Measurements from ENCODE around the gene GOLGA2. TPM values are rescaled to one million over a fixed set of nuclear protein-coding genes. Genes with fewer than 3 reads are reported as not detected.

GOLGA2 gene
- total and polyA plus RNA-seq, 2 of the 13 experiments (the other 11 are each of a cell fraction or from before 2014, with no cell fraction given) = 45.3 to 45.8 TPM

DNA sequence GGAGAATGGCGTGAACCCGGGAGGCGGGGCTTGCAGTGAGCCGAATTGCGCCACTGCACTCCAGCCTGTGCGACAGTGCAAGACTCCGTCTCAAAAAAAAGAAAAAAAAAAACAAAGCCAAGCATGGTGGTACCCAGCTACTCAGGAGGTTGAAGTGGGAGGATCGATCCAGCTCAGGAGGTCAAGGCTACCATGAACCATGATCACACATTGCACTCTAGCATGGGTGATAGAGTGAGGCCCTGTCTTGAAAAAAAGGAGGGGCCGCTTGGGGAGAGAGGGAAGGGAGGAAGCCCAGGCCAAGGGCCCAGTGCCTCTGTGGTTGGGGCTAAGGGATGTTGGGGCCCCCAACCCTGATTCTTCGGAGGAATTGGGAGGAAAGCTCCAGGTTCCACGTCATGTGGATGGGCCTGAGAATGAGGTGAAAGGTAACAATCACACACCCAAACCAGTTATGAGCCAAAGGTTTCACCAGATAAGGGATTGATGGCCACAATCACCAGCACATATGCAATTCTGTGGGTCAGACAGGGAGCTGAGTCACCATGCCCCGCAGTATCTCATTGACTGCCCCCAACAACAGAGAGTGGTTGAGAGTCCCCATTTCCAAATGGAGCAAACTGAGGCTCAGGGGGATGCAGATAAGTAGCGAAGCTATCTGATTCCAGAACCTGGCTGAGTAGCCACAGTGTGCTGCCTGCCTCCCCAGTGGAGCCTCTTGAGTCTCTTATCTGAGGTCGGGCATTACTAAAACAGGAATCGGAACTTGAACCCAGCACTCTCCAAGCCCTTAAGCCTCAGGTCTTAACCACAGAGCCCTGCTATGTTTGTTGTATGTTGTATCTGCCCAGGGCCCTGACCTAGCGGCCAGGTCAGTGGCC lies 20.8 kb upstream of the GOLGA2 start (continued):
- TF ChIP-seq ZBTB40 (IDR thresholded peaks at IDR 0.05) (no peak), ZBTB40 (CRISPR knock-in tag; IDR thresholded peaks at IDR 0.05) (no peak), KLF16 (CRISPR knock-in tag; IDR thresholded peaks at IDR 0.05) (peak in 1 of 2 experiments; percentile 33; a peak in 1 of 4 replicates), RFX5 (IDR thresholded peaks at IDR 0.05; ENCODE audit: low read depth, low read length) (no peak), ARID4A (CRISPR knock-in tag; IDR thresholded peaks at IDR 0.05; ENCODE audit: borderline replicate concordance) (no peak), ZNF775 (CRISPR knock-in tag; IDR thresholded peaks at IDR 0.05; ENCODE audit: borderline replicate concordance) (no peak), RAD21 (CRISPR knock-in tag; IDR thresholded peaks at IDR 0.05) (no peak), THAP9 (CRISPR knock-in tag; IDR thresholded peaks at IDR 0.05; ENCODE audit: borderline replicate concordance) (no peak), DNMT1 (CRISPR knock-in tag; IDR thresholded peaks at IDR 0.05) (no peak), ZNF816 (CRISPR knock-in tag; IDR thresholded peaks at IDR 0.05; ENCODE audit: borderline replicate concordance) (no peak), ZNF431 (CRISPR knock-in tag; IDR thresholded peaks at IDR 0.05; ENCODE audit: borderline replicate concordance, low read depth) (0 out of 2 replicates have a peak, but pooled peaks have one; percentile 37)

Data from HepG2 (cell line).